Lower leg skin (tissue), 4 donors: ENCODE results near the gene HCN2. TPM values are rescaled to one million over a fixed set of nuclear protein-coding genes. Genes with fewer than 3 reads are reported as not detected.

Experiments
- DNase-seq, 2 donors: peaks; one replicate each; pipeline ENCODE4 v3.0.0-alpha.2; 2019; ENCODE audit warnings: low spot score in 2 of 2
- H3K4me3 ChIP-seq: fragments of 200-600 bp; sonication (generic); 2 replicates; pipeline ENCODE4 v1.5.1; 2017; ENCODE audit warnings: mild to moderate bottlenecking, low read depth; ENCODE audit not compliant: poor library complexity, severe bottlenecking
- CTCF ChIP-seq, 3 donors: fragments of 450-650 bp; IDR thresholded peaks; one replicate each; pipeline ENCODE4 v1.5.1; 2016; ENCODE audit warnings: antibody characterized with exemption in 3 of 3, mild to moderate bottlenecking in 3 of 3, moderate library complexity in 2 of 3
- POLR2A ChIP-seq, 2 donors: fragments of 450-650 bp; IDR thresholded peaks; one replicate each; pipeline ENCODE4 v1.6.1; 2016 to 2017; ENCODE audit warnings: antibody characterized with exemption in 2 of 2, mild to moderate bottlenecking in 1 of 2, moderate library complexity in 1 of 2
- WGBS, 2 donors: methylation state at CpG; one replicate each; pipeline ENCODE4 v1.1.5; 2018; 5-methylcytosine and 5-hydroxymethylcytosine counted together
- intact Hi-C: fragments of 100-400 bp; cut with DNase I; formaldehyde crosslinking; loops from one replicate; pipeline ENCODE4 v1.15.0; 2023; ENCODE audit warnings: low total_unique reads
- total RNA-seq, 4 donors: library from RNA; depleted of rRNA; stranded (reverse); fragments of >200 nt; gene quantifications; one replicate each; pipeline ENCODE4 v1.1.0, GENCODE V29; 2016

The HCN2 gene
- total RNA-seq, 4 donors from 2014 or later = 0.21 to 1.7 (median 1.1) TPM

- intact Hi-C loops = no loop called here
- no peak for TF ChIP-seq CTCF (IDR thresholded peaks at IDR 0.05)
- TF ChIP-seq POLR2A (IDR thresholded peaks at IDR 0.05) = no peak
- no peak for DNase-seq
- no peak overlapping the region for H3K4me3 ChIP-seq
- WGBS, 2 donors = 76 to 80% methylated on average over 15 to 16 of the region's 19 CpGs
Measured at GRCh38 chr19:592101-592500, 2.4 kb downstream of the HCN2 start.

- no peak for DNase-seq
- H3K4me3 ChIP-seq = no peak overlapping the region
- WGBS, 2 donors = 76 to 83% methylated on average over 18 of the region's 18 CpGs
- TF ChIP-seq CTCF (IDR thresholded peaks at IDR 0.05) (no peak), POLR2A (IDR thresholded peaks at IDR 0.05) (no peak)
- intact Hi-C loops = no loop called here
Measured at GRCh38 chr19:593055-593454, 3.4 kb downstream of the HCN2 start.

- no peak for DNase-seq
- TF ChIP-seq POLR2A (IDR thresholded peaks at IDR 0.05) = no peak
- no peak for TF ChIP-seq CTCF (IDR thresholded peaks at IDR 0.05)
- no peak overlapping the region for H3K4me3 ChIP-seq
- whole genome bisulfite sequencing, 2 donors = 45 to 50% methylated on average over 9 of the region's 9 CpGs
- intact Hi-C loops = no loop called here
Measured at GRCh38 chr19:593505-593904, 3.8 kb downstream of the HCN2 start.

- DNase-seq = no peak
- intact Hi-C loops = no loop called here
- H3K4me3 ChIP-seq = no peak overlapping the region
- WGBS, 2 donors = 68 to 71% methylated on average over 23 to 24 of the region's 24 CpGs
- TF ChIP-seq CTCF (IDR thresholded peaks at IDR 0.05) (no peak), POLR2A (IDR thresholded peaks at IDR 0.05) (no peak)
Measured at GRCh38 chr19:594265-594870, 4.7 kb downstream of the HCN2 start.

GRCh38 chr19:595326-596262, 5.9 kb downstream of the HCN2 start:
- no peak overlapping the region for H3K4me3 ChIP-seq
- WGBS, 2 donors = 72% methylated on average over 40 to 42 of the region's 42 CpGs
- intact Hi-C loops = no loop called here
- TF ChIP-seq CTCF (IDR thresholded peaks at IDR 0.05) (no peak), POLR2A (IDR thresholded peaks at IDR 0.05) (no peak)
- no peak for DNase-seq
